Eye (tissue), 1 donor: ENCODE data around the gene CLEC11A.

ENCODE experiments used
- DNase-seq: peaks from one replicate; pipeline ENCODE4 v3.0.0-alpha.2; 2015

The CLEC11A gene, protein sequence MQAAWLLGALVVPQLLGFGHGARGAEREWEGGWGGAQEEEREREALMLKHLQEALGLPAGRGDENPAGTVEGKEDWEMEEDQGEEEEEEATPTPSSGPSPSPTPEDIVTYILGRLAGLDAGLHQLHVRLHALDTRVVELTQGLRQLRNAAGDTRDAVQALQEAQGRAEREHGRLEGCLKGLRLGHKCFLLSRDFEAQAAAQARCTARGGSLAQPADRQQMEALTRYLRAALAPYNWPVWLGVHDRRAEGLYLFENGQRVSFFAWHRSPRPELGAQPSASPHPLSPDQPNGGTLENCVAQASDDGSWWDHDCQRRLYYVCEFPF

DNA sequence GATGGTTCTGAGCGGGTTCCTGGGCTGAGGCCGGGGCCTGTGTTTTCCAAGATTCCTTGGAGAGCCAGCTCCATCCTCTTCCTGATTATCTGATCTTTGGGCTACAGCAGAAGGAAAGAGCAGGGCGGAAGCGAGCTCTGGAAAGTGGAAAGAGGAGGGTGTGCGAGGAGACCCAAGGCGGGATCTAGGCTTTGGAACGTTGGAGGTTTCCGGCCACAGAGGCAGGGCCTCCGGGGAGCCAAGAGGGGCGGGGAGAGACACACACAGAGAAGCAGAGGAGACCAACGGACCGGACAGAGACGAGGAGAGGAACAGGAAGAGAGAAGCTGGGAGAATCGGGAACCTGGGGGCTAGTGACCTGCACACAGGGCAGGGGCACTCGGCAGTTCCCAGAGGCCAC, at the start of gene CLEC11A:
Gene CLEC11A, plus strand, starts transcription at position 296 of the 400 bp plus-strand sequence. CDS start 162 bp downstream, outside the sequence.
- DNase-seq, result peak; percentile 60

DNA sequence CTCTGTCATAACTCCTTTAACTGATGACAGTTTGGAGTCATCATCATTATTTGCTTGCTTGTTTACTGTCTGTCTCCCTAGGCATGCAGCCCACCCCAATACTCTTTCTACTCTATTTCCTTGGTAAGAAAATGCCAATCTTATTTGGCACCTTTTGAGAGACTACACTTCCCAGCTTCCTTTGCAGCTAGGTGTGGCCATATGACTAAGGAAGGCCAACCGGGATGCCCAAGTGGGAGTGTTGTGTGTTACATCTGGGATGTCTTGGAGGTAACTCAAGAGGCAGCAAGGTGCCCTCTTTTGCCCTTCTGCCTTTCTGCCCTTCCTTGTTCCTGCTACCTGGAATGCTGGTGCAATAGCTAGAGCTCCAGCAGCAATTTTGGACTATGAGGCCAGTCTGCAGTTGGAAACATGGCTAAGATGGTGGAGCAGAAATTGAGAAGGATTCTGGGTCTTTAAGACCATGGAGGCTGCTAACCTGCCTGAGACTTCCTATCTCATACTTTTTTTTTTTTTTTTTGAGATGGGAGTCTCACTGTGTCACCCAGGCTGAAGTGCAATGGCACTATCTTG, 46.5 kb upstream of the CLEC11A start:
- DNase-seq, result no peak

DNA sequence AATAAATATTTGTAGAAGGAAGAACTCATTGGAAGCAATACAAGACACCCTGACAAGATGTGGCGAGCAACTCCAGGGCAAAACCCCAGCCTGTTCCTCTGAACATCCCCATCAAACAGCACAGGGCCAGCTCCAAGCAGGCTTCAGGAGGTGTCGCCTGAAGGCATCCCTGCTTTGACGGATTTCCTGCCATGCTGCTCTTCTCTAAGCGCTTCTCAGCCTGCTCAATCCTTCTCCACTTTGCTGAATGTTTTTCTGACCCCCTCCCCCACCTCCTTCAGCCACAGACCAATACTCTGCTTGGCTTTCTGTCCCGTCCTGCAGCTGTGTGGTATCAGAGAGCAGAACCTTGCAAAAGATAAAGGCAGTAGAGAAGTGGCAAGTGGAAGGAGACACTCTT, 45.5 kb upstream of the CLEC11A start:
- no peak for DNase-seq

DNA sequence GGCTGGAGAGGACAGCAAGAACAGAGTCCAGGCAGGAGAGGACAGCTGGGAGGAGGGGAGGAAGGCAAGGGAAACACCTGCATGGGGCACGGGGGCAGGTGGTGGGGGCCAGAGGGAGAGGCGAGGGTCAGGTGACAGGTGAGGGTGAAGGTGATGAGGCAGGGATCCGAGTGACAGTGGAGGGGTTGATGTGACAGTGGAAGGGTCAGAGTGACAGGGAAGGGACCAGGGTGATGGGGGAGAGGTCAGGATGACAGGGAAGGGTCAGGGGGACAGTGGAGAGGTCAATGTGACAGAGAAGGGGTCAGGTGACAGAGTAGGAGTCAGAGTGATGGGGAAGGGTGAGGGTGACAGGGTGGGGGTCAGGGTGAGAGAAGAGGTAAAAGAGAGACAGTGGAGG, 44.8 kb upstream of the CLEC11A start:
- DNase-seq, result no peak

DNA sequence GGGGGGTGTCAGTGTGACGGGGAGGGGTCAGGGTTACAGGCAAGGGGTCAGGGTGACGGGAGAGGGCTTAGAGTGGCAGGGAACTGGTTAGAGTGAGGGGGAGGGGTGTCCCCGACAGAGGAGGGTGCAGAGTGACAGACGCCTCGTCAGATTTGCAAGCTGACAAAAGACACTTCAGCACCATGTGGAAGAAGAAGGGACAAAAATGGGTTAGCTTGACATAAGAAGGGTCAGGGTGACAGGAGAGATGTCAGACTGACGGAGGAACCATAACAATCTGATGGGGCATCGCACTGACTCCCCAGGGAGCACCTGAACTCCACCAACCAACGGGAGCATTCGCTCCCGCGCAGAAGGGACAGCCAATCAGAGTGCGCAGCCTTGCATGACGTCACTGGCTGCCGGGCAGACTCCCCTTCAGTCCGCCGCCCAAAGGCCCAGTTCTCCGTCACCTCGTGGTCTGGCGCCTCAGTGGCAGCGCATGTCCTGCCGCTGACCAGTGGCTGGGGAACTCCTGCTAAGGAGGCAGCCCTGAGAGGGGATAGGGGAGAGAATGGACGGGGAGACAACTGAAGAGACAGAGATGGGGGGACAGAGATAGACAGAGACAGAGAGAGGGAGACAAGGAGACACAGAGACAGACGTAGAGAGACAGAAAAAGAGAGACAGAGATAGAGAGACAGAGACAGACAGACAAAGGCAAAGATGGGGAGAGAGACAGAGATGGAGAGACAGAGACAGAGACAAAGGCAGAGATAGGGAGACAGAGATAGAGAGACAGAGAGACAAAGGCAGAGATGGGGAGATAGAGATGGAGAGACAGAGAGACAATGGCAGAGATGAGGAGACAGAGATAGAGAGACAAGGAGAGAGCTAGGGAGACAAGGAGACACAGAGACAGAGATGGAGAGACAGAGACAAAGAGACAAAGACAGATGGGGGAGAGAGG, 43.7 kb upstream of the CLEC11A start:
- DNase-seq, result peak; percentile 95

DNA sequence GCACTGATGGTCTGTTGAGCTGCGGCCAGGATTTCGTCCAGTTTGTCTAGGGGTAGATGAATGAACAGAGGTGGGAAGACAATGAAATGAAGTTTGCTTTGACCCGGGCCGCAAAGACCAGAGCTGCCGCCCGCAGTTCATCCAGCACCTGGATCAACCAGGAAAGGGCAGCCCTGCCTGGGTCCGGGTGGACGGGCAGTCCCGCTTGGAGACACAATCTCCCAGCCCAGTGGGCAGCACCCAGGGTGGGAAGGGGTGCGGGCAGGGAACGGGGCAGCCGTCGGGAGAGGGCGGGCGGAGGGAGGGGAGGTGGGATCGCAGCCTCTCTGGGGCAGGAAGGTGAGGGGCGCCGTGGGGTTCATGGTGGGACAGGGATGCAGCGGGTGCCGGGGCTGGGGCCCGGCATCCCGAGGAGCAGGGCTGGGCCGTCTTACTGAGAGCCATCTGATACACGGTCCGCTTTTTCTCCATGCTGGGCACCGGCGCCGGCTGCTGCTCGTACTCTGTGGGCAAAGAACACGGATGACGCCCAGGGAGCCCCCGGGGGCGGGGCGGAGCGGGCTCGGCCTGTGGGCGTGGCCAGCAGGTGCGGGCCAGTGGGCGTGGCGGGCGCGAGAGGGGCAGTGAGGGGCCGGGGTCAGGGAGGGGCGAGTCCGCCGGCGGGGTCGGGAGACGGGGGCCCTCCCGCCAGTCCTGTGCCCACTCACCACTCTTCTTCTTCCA, 36.7 kb upstream of the CLEC11A start:
- DNase-seq, result no peak

DNA sequence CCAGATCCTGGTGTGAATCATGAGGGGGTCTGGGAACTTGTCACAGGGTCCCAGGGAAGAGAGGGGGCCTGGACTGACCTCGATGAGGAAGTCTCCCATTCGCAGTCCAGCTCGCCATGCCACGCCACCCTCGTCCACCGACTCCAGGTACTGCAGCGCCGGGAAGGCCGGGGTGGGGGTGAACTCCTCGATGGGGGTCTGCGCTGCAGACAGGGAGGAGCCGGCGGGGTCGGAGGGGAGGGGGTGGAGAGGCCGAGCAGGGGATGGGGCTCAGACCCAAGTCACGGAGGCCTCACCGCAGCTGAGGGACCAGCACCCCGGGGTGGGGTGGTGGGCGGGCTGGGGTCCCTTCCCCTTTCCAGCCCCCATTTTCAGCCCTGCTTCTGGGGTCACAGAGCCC, 34.4 kb upstream of the CLEC11A start:
- DNase-seq, result no peak

DNA sequence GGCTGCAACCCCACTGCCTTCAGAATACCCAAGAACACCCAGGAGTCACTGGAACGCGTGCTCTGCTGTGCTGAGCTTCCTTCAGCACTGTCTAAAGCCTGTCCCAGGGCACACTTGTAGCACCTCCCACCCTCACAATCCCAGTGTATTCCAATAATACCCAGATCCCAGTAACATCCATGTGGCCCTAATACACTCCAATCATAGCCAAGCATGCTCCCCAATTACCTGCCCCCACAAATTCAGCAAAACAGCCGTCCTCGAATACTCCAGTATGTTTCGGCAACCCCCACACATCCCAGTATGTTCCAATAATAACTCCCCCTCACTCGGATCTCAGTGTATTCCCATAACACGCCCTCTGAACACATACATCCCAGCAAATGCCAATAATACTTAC, 32.7 kb upstream of the CLEC11A start:
- DNase-seq, result no peak

DNA sequence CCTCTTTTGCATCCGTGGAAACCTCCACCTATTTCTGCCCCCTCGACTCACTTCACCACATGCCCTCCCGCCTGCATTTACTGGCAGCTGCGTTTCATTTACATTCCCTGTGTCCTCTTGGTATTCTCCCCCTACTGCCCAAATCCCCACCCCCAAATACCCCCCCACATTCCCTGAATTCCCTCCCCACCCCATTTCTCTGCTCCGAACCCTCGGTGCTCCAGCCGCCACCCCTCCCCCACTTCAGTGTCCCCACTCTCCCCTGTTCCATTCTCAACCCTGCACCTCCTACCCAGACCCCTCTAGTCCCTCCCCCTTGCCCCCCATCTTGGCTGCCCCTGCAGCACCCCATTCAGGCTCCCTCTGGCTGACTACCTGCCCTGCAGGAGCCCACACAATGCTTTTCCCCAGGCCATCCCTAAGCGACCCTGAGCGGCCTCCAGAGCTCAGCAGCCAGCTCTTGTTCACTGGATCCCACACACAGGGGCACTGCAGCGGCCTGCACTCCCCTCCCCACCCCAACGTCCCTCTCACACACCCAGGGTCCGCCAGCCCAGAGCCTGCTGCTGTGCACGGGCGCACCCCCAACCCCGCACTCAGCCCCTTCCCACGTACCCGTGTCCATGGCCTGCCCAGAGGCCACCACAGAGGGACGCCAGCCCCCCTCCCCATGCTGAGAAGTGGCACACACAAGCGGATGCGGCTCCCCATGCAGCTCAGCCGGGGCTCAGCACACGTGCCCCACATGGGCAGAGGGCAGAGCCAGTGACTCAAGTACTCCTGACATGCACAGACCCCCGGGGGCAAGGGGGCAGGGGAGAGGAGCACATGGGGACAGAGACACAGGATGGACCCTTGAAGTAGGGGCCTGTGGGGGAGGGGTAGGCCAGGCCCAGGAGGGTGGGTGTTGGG, 29.8 kb upstream of the CLEC11A start:
- DNase-seq, result peak; percentile 6

DNA sequence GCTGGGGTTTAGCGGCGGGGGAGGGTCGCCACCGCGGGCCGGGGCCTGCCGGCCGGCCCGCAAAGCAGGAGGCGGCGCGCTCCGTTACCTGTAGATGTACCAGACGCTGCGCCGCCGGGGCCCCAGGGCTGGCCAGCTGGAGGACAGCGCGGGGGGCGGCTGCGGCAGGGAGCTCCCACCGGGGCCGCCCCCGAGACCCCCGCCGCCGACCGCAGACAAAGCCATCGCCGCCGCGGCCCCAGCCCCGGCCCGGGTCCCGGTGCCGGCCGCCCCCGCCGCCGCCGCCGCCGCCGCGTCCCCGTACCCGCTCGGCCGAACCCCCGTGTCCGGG, 28.4 kb upstream of the CLEC11A start:
- peak; percentile 16 for DNase-seq

DNA sequence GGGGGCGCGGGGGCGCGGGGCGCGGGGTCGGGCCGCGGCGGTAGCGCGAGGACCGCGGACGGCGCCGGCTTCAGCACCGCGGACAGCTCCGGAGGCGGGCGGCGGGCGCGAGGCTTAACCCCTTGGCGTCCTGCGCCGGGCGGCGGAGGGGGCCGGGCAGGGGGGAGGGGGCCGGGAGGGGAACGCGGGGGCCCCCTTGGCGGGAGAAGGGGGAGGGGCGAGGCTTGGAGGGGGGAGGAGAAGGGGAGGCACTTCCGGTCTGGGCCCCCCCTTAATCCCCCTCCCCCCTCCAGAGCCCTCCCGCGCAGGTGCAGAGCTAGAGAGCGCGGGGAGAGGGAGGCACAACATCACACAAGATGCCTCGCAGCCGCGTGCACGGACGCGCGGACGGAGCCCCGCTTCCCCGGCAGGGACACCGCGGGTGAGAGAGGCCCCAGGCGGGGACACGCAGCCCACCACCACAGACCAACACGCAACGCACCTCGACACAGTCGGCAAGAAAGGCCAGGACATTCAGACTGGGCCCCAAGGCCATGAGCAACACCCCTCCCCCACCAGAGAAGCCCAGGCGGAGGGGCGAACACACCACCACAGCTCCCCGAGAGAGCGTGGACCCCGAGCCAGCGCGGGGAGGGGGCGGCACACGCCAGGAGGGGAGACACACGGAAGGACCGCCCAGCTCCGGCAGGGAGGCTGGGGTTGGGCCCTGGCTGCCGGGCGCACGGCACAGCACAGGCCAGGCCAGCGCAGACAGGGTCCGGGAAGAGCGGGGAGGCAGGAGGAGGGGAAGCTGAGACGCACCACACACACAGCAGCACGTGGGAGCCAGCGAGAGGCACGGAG, 27.7 kb upstream of the CLEC11A start:
- peak; percentile 79 for DNase-seq

DNA sequence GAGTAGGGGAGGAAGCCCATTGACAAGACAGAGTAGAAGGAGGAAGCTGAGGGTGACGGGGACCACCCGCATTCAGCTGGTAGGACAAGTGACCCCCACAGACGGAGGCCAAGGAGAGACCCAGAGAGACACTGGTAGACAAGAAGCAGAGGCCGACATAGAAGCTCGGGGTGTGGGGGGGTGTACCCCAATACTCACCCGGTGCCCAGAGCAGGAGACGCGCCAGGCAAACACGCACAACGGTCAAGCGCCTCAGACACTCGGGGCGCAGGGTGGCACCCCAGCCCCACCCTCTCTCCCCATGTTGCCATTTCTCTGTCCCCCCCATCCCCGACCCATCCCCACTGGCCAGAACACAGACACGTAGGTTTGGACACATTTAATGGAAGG, 27.1 kb upstream of the CLEC11A start:
- no peak for DNase-seq

DNA sequence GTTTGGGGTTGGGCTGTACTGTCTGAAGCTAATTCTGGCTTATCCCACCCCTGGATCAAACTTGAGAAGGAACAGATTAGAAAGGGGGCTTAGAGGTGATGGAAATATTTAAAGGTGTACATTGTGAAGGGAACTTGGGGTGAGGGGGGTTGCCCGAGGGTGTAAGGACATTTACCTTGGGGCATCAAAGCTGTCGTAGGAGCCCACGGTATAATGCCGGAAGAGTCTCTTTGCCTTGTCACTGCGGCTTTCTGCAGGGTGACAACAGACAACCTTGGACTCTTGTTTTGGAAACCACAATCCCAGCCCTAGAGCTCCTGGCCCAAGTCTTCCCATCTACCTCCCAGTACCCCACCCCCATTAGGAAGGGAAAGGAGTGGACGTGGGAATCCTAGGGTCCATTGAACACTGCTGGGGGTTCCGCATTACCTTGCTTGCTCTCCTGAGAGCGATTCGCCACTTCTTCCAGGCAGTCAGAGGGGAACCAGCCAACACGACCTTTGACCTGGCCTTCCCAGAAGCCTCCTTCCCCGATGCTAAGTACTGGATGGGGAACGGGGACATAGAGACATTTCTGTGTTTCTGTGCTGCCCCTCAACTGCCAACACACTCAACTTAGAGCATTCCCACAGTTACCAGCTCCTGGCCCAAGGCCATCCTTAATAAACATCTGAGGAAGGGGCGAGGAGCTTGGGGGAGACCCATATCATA, 25.6 kb upstream of the CLEC11A start:
- DNase-seq, result no peak

DNA sequence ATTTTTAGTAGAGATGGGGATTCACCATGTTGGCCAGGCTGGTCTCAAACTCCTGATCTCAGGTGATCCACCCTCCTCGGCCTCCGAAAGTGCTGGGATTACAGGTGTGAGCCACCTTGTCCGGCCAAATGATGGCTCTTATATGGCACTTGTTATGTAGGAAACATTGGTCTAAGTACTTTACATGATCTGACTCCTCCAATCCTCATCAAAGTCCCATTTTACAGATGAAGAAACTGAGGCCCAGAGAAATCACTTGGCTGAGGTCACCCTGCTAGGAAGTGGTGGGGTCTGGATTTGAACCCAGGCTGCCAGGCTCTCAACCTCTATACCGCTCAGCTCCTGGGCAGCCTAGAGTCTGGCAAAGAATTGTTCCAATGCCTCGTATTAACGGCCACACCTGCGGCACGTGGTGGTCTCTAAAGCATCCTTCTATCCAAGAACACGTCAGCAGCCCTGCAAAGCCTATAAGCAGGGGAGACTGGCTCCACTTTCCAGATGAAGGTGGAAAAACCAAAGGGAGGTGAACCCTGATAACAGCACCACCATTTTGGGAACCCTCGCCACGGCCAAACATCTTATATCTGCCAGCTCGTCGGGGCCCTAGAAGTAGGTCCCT, 21.7 kb upstream of the CLEC11A start:
- no peak for DNase-seq

DNA sequence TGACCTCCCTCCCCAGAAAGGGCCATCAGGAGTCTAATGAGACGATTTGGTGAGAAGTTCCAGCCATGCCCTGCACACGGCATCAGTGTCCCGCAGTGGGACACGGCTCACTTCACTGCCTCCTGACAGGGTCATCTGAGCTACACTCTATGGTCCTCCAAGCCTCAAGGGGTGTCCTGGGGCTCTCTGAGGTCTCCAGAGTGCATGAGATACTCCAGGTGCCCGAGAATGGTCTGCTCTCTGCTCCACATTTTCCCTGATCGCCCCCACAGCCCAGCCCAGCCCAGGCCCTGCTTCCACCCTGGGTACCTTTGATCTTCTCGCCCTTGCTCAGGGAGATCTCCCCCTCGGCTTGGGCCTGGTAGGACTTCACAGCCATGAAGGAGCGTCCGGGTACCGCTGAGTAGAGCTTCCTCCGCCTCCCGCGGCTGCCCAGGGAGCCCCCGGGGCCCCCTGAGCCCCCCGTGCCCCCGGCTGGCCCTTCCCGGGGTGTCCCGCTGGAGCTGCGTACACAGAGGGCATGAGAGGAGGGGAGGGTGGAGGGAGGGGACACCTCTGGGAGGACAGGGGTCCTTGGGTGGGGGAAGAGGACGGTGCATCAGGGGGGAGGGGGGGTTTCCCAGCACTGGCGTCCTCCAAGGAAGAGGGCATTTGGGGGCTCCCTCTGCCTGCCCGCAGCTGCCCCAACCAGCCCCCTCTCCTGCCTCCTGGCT, 20.9 kb upstream of the CLEC11A start:
- DNase-seq, result no peak

DNA sequence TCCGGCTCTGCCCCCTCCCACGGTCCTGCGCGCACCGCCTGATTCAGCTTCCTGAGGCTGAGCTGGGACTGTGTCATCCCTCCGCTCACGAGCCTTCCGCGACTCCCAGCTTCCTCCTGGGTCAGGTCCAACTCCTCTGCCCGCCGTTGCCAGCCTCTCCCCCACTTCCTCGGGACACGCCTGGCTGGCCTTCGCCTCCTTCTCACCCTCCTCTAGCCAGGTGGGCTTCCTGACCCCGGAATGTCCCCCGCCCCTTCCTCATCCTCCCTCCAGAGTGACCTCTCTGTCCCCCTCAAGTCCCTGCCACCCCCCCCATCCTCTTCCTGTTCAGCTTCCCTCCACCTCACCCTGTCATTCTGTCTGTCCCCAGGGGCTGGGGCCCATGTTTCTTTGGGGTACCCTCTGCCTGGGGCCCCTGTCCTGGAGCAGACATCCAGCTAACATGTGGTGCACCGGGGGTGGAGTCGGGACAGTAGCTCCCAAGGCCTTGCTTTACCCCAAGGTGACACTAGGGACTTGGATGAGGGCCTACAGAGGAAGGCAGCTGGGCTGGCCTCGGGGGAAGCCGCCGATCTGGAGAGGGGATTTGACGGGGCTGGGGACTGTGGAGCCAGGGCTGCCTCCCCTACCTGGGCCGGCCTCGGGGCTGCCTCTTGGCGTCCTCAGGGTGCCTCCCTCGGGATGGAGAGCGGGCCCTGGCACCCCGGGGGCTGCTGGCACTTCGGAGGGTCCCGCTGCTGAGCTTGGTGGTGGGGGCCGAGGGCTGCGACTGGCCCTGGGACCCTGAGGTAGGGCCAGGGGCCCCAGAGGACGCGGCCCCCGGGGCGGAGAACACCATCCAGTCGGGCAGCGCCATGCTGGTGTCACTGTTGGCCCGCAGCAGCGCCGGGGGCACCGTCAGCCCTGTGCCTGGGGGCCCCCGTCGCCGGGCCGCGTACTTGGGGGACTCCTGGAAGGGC, 20.0 kb upstream of the CLEC11A start:
- no peak for DNase-seq

DNA sequence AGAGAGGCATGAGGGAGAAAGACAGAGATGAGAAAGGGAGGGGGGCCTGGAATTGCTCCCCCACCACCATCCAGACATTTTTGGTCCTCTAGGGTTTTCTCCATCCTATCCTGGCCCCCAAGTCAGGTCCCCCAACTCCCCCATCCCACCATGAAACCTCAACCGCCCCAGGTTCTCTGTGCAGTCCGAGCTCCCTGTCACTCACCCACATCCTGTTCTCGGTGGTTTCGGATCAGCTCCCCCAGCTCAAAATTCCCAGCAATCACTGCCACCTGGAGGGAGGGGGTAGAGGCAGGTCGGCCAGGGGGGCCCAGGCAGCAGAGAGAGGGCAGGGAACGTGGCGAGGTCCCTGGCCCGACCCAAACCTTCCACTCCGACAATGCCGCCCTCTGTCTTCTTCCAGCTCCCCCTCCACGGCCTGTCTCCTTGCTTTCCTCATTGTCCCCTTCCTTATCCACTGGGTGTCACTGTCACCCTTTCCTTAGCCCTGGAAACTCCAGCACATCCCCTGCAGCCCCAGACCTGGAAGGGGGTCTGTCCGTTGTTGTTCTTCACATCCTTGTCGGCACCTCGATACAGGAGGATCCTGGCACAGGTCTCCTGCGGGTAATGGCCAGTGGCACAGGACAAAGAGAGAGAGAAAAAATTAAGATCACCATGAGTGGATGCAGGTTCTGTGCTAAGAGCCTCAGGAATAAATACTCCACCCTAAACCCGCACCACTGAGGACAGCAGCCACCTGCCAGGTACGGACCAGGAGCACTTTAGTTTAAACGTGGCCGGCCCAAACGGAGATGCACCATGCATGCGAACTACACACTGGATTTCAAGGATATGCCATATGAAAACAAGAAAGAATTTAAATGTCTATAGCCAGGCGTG, 19.0 kb upstream of the CLEC11A start:
- DNase-seq, result peak; percentile 56
